Endometrial microvascular endothelial cells (primary cell): ENCODE results near the gene SIRT7. TPM values are rescaled to one million over a fixed set of nuclear protein-coding genes. Genes with fewer than 3 reads are reported as not detected.

Experiments used
- in situ Hi-C: cut with HindIII; loops from 2 replicates; pipeline ENCODE4 v1.10.0; 2017; ENCODE audit warnings: low sequenced_read_pairs, low pct_unique_long_range_greater_than_20kb; ENCODE audit errors: inconsistent ontology term
- total RNA-seq: library from RNA; depleted of rRNA; stranded (reverse); fragments of >200 nt; gene quantifications from one replicate; pipeline ENCODE4 v1.2.3, GENCODE V29; 2015; ENCODE audit errors: inconsistent ontology term

SIRT7 gene
- total RNA-seq, 1 donor from 2014 or later: 14.3 TPM

DNA sequence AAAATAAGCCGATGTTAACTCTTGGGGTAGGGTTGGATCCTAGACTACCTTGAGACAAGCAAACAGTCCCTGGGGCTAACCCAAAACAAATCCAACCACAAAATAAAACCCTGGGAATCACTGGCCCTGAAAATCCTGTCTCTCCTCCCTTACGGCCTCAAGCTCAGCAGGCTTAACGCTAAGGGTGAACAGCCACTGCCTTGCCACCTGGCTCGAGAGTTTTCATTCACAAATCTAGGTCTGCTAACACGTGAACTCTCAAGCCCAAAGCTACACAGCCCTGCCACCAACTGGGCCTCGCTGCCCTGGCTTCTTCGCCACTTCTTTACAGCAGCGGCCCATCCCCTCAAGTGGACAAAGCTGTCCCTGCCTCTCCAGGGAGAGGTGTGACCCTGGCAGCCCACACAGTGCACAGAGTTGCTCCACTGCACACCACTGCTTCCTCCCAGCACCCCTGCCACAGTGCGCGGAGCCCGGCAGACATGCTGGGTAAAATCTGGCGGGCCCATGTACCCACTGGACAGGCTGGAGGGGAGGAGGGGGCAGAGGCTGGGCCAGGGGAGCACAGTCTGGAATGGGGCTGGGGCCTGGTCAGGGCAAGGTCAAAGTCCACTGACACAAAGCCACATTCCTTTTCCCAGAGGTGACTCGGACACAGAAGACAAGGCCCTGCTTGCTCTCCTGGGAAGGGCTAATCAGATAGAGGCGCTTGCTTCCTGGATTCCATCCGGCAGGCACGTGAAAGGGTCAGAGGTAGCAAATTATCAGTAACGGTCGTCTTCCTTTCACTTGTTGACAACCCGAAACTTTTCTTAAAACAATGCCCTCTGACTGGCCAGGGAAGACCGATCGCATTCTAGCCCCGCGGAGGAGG lies 7.8 kb downstream of the SIRT7 start:
- in situ Hi-C loops: no loop called here

DNA sequence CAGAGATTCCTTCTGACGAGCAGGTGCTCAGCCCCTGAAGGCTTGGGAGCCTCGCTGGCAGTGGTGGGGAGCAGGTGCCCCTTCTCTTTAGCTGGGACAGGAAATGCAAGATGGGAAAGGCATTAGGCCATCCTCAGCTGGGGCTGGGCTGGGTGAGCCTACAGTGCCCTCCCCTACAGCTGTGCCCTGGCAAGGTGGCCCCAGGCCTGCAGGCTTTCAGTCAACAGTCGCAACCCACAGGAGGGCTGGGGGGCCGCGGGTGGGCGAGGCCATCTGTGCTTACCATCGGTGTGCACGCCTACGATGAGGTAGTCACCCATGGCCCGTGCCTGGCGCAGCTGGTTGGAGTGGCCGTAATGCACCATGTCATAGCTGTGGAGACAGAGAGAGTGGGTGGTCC lies 8.7 kb downstream of the SIRT7 start:
- in situ Hi-C loops: no loop called here

DNA sequence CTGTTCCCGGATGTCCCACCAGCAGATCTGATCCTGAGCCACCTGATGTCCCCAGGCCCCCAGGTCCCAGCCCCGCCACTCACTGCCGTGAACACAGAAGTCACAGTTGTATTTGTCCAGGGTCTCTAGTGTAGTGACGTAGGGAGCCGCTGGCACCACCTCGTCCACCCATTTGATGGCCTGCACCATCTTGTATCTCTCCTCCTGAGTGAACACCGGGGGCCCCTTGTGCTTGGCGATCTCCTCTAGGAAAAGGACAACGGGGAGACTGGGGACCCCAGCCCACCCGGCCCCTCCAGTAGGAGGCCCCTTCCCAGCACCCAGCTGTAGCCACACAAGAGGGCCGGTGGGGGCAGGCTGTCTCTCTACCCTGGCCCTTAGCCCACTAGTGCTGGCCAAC lies 9.2 kb downstream of the SIRT7 start:
- in situ Hi-C loops: no loop called here

DNA sequence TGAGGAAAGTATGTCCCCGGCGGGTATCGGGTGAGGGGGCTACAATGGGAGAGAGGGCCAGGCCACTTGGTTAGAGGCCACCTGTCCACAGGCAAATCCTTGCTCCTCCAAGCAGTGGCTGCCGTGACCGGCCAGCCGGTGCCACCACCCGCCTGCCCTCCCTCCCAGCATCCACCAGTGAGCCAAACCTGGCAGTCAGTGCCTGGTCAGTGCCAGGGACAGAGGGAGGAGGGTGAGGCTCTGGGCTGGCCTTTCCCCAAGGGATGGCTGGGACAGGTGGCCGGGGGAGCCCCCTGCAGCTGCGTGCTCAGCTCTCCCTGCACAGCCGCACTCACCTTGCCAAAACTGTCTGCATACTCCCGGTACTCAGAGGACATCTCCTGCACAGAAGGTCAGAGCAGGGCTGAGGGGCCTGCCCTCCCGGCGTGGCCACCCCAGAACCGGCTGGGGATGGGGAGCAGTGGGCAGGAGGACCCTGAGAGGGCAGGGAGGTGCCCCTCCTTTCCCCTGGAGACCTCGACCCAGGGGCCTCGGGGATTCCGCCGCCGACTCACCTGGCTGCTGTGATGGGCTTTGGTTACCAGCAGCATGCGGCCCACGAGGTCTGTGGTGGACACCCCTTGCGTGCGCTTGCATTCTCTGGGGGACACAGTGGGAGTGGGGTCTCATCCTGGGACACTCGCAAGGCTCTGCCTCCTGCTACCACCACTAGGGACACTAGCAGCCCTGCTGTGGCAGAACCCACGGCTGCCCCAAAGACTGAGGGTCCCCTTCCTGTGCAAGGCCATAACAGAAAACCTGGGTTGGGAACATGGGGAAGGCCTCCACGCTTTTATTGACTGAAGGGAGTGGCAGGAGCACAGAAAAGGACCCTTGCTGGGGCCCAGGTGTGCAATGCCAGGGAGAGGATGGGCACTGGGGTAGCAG lies 10.5 kb downstream of the SIRT7 start:
- in situ Hi-C loops: no loop called here

DNA sequence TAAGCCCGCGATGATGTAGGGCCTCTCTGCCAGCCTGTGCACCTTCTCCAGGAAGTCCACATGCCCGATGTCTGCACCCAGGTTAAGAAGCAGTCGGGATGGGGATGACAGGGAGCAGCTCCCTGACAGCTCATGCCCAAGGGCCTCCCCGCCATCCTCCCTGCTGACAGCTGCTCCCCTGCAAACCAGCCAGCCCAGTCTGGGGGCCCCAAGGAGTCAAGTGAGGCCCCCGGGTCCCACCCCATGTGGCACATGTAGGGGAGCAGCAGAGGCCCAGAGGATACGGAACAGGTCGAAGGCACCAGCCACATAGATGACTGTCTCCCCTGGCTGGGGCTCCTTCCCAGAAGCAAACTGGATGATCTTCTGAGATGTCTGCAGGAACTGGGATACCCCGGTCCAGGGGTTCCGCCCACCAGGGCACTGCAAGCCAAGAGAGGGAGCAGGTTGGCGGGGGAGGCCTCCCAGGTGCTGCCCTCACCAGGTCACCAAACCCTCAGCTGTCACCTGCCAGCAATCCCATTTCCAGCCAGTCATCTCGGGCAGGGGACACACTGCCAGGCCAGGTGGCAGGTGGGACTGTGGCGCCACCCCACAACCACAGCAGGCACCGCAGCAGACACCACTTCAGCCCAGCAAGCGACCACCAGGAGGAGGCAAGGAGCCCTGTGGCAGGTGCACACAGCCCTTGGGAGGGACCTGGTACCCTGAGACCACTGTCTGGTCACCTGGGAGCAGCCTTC lies 11.3 kb downstream of the SIRT7 start:
- in situ Hi-C loops: no loop called here

DNA sequence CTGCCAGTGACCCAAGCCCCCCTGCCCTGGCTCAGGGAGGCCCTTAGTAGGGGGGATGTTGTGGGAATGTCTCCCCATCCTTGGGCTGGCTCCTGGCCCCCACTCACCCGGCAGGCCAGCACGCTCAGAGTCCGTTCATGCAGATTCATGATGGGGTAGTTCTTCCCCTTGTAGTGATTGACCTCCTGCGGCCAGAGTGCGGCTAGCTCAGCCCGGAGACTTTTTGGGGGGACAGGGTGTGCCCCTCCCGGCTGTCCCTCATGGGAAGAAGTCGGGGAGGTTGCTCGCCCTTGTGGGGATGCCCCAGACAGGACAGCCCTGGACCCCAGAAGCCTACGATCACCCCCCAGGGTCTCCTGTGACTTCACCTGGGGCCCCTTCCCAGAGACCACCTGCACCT lies 12.0 kb downstream of the SIRT7 start:
- in situ Hi-C loops: no loop called here

DNA sequence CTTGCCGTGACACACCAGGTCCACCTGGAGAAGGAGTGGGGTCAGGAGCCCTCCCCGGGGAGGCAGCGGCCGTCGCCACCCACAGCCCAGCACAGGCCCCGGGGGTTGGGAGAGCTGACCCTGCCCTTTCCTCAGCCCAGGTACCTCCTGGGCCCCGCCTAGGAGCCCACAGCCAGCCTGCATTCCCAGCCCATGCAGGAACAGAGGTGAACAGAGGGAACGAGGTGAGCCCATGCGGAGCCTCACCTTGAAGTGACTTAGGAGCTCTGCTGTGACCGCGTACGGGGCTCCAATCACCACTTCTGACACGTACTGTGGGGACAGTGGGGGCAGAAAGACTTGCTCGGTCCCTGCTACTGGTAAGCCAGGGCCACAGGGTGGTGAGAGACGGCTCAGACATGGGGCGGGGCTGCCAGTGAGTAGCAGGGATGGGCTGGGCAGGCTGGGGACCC lies 12.5 kb downstream of the SIRT7 start:
- in situ Hi-C loops: no loop called here

DNA sequence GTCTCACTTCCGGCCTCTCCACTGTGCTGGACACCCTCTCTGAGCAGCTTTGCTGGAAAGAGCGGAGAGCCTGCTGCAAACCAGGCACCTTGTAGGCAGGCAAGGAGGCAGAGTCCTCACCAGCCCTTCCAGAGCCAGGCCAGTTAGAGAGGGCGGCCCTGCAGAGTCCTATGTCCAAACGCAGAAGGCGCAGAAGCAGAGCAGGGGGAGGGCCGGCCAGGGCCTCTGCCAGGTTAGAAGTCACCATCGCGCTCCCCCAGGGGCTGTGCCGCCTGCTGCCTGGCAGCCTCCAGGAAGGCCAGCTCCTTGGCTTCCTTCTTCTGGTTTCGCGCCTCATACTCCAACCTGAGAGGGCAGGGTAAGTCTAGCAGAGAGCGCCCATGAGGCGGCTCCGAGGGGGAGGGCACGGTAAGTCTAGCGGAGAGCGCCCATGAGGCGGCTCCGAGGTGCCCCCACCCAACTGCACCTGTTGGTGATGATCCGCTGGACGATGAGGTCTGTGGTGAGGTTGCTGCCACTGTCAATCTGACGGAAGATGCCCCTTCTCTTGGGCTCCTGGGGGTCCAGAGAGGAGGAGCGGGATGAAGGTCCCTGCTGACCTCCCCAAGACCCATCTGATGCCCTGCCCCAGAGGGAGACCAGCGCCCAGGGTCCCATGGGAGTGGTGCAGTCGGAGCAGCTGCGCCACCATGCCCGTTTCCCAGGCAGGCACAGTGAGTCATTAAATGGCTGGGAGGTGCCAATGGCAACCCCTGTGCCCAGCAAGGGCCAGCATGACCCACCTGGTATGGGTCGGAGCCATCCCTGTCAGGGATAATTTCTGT lies 13.2 kb downstream of the SIRT7 start:
- in situ Hi-C loops: no loop called here

DNA sequence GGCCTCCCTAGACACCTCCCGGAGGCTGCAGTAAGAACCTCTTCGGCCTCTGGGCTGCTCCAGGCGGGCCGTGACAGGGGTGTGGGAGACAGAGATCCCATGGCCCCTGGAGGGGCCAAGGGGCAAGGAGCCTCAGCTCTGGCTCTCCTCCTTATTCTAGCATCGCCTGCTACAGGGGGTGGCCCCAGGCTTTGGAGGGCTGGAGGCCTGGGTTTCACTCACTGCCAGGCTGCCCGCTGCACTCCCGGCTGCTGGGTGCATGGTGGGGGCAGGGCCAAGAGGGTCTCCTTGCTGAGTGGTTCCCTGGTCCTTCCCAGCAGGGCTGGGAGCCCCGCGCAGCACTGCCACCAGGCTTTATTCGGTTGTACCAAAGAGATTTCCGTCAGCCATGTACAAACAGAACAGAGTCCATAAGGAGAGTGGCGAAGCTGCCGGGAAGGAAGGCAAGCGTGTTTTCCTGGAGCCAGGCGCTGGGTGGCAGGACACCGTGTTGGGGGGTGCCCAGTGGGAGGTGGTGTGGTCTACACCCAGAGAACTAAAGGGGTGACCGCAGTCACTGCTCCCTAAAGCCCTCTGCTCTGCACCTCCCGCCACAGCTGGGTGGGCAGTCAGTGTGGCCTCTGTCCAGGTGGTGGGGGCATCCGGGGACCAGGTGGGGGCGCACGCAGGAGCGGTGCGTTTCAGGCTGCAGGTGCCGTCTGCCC lies 13.9 kb downstream of the SIRT7 start:
- in situ Hi-C loops: no loop called here

DNA sequence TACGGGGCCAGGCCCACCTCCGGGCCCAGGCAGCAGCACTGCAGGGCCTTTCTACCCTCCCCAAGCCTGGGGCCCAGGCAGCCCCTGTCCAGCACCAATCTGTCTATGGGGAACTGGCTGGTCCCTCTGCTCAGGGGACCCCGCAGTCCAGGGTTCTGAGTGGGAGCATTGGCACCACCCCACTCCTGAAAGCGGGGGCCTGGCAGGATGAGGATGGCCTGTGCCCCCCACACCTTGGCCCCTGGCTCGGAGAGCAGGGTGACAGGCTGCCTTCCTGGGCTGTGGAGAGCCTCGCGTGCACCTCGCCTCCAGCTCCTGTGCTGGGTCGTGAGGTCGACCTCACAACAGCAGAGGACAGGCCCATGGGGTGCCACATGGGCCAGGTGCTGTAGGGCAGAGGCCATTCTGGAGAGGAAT lies 14.6 kb downstream of the SIRT7 start:
- in situ Hi-C loops: no loop called here

DNA sequence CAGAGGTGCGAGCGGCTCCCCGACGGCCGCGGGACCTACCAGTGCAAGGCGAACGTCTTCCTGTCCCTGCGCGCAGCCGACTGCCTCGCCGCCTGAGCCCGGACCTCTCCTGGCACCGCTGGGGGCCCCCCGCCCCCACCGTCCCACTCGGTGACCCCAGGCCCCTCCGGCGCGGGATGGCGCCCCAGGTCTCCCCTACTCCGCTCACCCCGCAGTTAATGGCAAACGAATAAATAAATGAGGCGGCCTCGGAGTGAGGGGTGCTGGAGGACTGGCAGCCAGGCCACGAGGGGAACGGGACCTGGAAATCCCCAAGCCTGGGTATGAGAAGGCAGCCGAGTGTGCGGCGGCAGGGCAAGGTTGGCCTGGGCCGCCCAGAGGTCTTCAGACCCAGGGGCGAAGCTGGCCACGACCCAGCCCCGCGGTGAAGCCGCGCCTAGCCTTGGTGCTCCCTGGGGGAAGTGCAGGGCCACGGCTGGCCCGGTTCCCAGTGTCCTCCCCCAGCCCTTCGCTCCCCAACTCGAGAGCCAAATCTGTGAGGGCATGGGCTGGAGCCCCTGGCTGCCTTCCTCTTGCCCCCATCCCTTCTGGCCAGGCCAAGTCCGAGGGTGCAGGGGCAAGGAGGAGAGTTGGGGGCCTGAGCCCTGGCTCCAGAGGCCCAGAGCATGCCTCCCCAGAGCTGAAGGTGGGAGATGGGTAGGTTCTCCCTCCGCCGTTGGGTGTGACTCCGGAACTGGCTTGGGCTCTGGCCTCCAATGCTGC lies 15.1 kb downstream of the SIRT7 start:
- in situ Hi-C loops: no loop called here

DNA sequence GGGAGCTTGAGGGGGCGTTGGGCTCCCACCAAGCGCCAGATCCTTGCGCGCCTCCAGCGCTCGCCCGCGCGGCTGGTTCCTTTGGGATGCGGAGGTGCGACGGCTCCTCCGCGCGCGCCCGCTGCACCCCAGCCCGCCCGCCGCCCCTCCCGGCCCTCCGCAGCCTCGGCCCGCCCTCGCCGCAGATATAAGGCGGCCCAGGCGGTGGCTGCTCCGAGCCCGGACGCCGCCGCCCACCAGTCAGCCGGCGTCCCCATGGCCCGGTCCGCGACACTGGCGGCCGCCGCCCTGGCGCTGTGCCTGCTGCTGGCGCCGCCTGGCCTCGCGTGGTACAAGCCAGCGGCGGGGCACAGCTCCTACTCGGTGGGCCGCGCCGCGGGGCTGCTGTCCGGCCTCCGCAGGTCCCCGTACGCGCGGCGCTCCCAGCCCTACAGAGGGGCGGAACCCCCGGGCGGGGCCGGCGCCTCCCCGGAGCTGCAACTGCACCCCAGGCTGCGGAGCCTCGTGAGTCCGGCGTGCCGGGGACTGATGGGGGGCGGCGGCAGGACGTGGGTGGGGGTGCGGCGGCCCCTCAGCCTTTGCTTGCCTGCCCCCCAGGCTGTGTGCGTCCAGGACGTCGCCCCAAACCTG lies 15.8 kb downstream of the SIRT7 start, which contains the start of gene NPB:
NPB (plus strand) TSS at position 216 of the 630 bp plus-strand sequence; CDS start at position 256, 40 bp downstream.
- in situ Hi-C loops: no loop called here

DNA sequence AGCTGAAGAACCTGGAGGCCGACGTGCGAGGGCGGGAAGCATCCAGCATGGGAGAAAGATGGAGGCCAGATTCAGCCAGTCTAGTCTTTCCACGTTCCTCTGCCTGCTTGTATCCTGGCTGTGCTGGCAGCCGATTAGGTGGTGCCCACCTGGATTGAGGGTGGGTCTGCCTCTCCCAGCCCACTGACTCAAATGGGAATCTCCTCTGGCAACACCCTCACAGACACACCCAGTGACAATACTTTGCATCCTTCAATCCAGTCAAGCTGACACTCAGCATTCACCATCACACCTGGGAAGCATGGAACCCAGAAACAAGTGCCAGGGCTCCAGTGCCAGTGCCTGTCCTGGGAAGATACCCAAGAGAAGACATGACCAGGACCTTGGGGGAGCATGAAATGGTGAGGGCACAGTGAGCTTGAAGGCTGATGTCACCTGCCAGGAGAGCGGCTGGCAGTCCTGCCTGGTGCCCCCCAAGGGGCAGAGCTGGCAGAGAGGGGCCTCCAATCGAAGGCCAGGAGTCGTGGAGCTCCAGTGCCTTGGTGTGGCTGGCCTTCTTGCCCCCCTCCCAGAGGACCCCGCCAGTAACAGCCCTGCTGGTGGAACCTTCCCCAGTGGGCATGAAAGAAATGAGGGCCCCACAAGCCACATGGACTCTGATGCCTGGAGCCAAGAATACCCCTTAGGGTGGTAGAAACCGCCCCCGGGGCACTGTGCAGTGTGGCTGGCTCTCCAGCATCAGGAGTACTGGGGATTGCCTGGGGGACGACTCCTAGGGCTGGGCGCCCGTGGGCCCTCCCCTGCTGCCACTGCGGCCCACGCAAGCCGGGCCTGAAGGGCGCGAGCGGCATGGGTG lies 16.6 kb downstream of the SIRT7 start:
- in situ Hi-C loops: no loop called here

DNA sequence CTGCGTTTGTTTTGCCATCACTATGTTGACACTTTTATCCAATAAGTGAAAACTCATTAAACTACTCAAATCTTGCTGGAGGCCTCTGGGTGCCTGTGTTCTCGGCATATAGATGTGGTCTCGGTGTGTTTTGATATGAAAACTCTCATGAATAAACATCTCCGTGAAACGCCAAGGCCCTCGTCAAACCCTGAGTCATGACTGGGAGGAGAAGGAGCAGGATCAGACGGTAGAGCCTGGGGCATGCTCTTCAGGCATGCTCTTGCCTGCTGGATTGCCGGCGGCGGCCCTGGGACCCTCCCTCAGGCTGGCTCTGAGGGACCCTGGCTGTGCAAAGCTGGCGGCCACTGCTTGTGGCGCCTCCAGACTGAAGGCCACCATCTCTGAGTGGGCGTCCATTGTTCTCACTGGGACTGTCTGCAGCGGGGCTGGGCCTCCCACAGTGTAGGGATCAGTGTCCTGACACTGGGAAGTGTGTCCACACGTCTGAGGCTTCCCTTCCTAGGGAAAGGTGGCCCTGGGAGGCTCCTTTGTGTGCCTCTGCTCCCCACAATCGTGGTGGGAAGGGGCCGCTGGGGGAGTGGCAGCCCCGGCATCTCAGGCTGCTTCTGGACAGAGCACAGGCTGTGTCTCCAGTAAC lies 17.7 kb downstream of the SIRT7 start:
- in situ Hi-C loops: no loop called here

DNA sequence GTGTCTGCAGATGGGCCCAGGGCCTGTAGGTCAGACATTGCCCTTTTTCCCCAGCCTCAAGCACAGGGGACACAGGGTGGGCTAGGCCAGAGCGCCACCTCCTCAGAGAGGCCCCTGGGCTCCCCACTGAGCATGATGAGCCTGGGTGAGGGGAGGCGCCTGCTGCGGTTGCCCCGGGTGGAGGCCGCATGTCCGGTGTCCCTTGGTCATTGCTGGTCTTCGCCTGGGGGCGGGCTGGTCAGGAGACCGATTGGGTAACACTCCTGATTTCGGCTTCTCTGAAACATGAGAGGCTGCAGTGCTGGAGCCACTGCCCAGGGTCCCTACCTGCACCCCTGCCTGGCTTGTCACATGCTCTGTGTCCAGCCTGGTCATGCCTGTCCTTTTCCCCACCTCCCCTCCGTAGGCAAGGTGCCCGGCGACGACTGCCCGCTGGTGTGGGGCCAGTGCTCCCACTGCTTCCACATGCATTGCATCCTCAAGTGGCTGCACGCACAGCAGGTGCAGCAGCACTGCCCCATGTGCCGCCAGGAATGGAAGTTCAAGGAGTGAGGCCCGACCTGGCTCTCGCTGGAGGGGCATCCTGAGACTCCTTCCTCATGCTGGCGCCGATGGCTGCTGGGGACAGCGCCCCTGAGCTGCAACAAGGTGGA lies 18.3 kb downstream of the SIRT7 start:
- in situ Hi-C loops: no loop called here
